Stimulated activated CD8-positive, alpha-beta memory T cell treated with anti-CD3 and anti-CD28 coated beads, Interleukin-12 subunit alpha, Interleukin-12 subunit beta, amount 100 ng/mL, for 24 hours (primary cell): Measurements from ENCODE around the gene TMBIM1.
"Not testable (repeated sequence)": the region's sequence is repeated elsewhere in the genome, so short reads cannot be mapped to it uniquely, and the experiment has no call there.

Source experiments
- DNase-seq: peaks from one replicate; pipeline ENCODE4 v3.0.0-alpha.2; 2020; ENCODE audit errors: extremely low read depth

The TMBIM1 gene

GRCh38 chr2:218291318-218292047 lies 820 bp downstream of the TMBIM1 start:
- no peak for DNase-seq

- DNase-seq: no peak
Measured at GRCh38 chr2:218290316-218291261, 1.7 kb downstream of the TMBIM1 start.

- DNase-seq: no peak
Measured at GRCh38 chr2:218289639-218290315, 2.5 kb downstream of the TMBIM1 start.

- peak; percentile 61 for DNase-seq
Measured at GRCh38 chr2:218286570-218287459, 5.5 kb downstream of the TMBIM1 start.

GRCh38 chr2:218285604-218286003 lies 6.7 kb downstream of the TMBIM1 start:
- no peak for DNase-seq

GRCh38 chr2:218284106-218284811 lies 8.0 kb downstream of the TMBIM1 start:
- DNase-seq: no peak

- no peak for DNase-seq
Measured at GRCh38 chr2:218282173-218282991, 9.9 kb downstream of the TMBIM1 start.

GRCh38 chr2:218281449-218281848 lies 10.9 kb downstream of the TMBIM1 start:
- DNase-seq: no peak

- DNase-seq: no peak
Measured at GRCh38 chr2:218280260-218280870, 11.9 kb downstream of the TMBIM1 start.

GRCh38 chr2:218278531-218279360 lies 13.6 kb downstream of the TMBIM1 start:
- DNase-seq: no peak

GRCh38 chr2:218277921-218278320 lies 14.4 kb downstream of the TMBIM1 start:
- DNase-seq: no peak

- DNase-seq: no peak
Measured at GRCh38 chr2:218276986-218277755, 15.1 kb downstream of the TMBIM1 start.

GRCh38 chr2:218275371-218276072 lies 16.8 kb downstream of the TMBIM1 start:
- DNase-seq: no peak

- no peak for DNase-seq
Measured at GRCh38 chr2:218274586-218274985, 17.7 kb downstream of the TMBIM1 start.

- DNase-seq: no peak
Measured at GRCh38 chr2:218273908-218274249, 18.4 kb downstream of the TMBIM1 start.

GRCh38 chr2:218273214-218273907 lies 18.9 kb downstream of the TMBIM1 start:
- DNase-seq: not testable (repeated sequence)
